Stimulated activated CD8-positive, alpha-beta memory T cell treated with anti-CD3 and anti-CD28 coated beads, Interleukin-15, amount 100 ng/mL, for 1 hour (primary cell): ENCODE measurements around the gene CALM1.
A peak's percentile ranks its signal among the peaks of the same experiment; 100 is the strongest.

Experiments used
- DNase-seq: peaks from one replicate; pipeline ENCODE4 v3.0.0-alpha.2; 2020; ENCODE audit warnings: low read depth

Gene CALM1

DNA sequence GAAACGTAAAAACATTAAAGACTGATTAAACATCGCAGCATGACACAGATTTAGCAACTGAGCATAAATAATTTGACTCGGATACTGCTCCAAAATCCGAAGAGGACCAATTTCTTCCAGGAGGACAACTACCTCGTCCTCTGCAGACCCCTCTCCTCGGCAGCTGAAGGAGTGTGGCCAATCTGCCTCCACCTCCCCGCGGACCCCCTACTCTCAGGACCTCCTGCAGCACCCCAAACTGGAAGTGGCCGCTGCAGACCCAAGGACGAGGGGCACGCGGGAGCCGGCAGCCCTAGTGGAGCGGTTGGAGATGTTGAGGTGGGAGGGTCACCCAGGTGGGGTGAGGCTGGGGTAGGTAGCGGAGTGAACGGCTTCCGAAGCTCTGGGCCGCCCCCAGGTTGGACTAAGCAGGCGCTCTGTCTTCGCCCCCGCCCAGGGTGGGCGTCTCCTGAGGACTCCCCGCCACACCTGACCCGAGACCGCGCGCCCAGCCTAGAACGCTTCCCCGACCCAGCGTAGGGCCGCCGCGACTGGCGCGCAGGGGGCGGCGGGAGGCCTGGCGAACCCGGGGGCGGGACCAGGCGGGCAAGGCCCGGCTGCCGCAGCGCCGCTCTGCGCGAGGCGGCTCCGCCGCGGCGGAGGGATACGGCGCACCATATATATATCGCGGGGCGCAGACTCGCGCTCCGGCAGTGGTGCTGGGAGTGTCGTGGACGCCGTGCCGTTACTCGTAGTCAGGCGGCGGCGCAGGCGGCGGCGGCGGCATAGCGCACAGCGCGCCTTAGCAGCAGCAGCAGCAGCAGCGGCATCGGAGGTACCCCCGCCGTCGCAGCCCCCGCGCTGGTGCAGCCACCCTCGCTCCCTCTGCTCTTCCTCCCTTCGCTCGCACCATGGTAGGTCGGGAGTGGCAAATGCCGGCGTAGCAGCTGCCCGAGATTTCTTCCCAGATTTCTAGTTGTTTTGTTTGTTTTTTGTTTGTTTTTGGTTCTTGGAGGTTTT lies at the start of gene CALM1:
Gene CALM1, plus strand, starts transcription at position 689 of the 999 bp plus-strand sequence. Its CDS starts 202 bp downstream, at position 891.
- DNase-seq, result peak; percentile 92

DNA sequence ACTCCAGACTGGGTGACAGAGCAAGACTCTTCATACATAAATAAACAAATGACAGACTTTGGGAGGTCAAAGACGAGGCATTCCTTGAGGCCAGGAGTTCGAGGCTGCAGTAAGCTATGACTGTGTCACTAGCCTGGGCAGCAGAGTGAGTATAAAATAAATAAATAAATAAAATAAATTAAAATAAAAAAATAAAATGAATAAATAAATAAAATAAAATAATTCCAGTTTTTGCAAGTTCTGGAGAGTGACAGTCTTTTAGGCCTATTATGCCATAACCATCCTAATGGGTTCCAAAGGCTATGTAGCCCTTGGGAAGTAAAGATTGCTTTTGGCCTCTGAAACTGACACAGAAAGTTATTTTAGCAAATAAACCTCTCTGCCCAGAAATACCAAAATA lies 48.6 kb upstream of the CALM1 start:
- no peak for DNase-seq

DNA sequence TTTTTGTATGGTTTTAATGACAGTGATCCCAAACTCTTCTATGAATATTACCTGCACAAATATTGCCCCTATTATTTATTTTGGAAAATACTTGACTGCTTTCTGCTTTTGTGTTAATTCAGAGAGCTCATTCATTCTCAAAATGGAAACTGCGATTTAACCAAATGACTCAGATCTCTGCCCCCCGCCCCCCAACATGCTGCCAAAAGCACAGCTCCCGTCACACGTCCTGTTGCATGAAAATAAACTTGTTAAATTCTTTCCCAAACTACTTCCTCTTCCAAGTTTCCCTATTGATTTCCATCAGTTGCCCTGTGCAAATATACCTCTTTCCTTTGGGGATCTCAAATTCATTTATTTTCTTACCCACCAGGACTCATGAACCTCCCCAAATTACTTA lies 47.1 kb upstream of the CALM1 start:
- DNase-seq, result no peak

DNA sequence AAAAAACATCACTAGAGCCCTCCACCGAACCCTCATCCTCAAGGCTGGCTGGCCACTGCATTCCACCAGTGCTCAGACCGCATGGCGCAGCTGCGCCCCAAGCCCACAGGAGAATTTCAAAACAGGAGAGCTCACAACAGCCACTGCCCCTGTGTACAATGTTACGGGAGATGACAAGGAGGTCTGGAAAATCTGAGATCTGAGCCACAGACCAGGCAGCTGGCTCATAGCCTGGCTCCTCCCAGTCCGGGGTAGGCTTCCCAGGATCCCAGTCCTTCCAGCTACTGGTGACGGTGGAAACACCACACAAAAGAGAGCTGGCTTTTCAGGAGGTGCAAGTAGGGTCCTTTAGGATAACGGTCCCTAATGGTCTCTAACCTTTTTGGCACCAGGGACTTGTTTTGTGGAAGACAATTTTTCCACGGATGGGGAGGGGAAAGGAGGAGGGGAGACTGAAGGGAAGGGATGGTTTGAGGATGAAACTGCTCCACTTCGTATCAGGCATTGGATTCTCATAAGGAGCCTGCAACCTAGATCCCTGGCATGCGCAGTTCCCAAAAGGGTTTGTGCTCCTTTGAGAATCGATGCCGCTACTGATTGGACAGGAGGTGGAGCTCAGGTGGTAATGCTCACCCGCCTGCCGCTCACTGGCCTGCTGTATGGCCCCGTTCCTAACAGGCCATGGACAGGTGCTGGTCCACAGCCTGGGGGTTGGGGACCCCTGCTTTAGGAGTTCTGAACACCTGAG lies 42.1 kb upstream of the CALM1 start:
- DNase-seq, result no peak

DNA sequence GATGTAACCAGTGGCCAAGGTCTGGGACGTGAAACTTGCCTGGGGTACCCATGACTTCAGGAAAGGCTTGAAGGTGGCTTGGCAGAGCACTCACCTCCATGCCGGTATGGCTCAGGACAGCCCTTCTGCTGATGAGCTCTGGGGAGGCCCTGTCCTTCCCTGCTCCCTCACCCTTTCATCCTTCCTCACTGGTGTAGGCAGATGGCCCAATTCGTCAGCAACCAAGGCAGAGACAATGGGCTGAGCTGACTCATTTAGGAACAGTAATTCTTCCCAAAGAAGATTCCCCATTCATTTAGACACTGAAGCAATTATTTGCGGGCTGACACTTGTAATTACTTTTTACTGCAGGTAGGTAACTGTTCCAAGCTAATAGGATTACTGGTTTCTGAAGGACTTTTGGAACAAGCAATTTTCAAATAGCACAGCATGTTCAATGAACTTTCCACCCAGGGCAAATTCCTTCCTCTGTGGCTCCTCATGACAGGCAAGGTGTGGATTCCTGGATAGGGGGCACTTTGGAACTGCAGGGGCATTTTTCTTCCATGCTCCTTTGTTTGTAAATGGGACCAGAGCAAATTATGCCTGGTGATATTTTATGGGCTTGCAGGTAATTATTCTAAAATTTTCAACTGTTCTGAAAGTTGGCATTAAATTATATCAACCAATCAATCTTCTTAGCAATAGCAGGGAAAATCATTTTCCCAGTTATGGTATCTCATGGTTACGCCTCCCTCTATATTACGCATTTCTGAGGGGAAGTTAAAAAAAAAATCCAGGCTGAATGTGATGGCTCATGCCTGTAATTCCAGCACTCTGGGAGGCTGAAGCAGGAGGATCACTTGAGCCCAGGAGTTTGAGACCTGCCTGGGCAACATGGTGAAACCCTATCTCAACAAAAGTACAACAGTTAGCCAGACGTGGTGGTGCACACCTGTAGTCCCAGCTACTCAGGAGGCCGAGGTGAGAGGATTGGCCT lies 41.0 kb upstream of the CALM1 start:
- no peak for DNase-seq

DNA sequence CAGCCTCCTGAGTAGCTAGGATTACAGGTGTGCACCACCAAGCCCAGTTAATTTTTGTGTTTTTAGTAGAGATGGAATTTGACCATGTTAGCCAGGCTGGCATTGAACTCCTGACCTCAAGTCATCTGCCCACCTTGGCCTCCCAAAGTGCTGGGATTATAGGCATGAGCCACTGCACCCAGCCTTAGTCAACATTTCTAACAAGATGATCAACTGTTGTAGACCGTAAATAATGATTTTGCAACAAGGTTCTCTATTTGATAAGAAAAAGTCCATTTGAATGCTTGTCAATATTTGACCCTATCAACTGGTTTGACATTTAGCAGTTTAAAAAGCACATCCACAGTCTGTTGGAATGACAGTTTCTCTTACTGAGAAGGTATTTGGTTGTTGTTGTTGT lies 39.9 kb upstream of the CALM1 start:
- no peak for DNase-seq

DNA sequence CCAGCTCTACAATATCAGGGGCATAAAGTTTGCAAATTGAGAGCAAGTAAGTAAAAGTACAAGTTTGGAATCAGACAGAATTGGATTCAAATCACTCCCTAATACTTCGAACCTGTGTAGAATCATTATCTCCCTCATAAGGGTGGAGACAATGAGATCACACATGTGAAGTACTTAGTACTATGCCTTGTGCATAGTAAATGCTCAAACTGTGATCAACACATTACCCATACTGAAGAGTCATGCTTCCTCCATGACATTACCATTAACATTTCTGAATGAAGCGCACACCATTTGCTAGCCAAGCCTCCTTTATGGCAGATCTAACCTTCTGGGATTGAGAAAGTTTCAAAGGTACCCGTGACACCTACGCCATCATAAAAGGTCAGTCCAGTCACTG lies 38.5 kb upstream of the CALM1 start:
- no peak for DNase-seq

DNA sequence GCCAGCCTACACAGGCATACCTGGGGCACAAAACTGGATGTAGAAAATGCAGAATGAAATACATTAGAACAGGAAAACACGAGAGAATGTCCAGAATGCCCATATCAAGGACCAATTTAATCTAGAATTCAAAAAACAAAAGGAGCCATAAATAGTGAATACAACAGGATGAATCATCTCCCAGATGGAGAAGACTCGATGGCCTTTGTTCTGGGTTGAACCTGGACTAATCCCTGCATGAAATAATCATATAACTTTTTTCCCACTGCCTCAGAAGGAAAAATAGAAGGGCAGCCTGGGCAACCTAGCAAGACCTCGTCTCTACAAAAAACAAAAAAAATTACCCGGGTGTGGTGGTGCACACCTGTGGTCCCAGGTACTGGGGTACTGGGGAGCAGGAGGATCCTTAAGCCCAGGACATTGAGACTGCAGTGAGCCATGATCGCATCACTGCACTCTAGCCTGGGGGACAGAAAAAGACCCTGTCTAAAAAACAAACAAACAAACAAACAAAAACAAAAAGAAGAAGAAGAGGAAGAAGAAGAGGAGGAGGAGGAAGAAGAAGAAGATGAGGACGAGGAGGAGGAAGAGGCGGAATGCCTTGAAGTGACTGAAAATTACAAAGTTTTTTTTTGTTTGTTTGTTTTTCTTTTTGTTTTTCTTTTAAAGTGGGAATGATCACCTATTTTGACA lies 34.8 kb upstream of the CALM1 start:
- DNase-seq, result no peak

DNA sequence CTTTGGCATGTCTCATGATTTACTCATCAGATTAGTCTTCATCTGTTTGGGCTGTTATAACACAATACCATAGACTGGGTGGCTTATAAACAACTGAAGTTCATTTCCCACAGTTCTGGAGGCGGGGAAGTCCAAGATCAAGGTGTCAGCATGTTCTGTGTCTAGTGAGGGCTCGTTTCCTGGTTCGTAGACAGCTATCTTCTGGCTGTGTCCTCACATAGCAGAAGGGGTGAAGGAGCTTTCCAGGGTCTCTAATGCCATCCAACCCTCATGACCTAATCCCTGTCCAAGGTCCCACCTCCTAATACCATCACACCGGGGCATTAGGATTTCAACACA lies 34.3 kb upstream of the CALM1 start:
- DNase-seq, result no peak

DNA sequence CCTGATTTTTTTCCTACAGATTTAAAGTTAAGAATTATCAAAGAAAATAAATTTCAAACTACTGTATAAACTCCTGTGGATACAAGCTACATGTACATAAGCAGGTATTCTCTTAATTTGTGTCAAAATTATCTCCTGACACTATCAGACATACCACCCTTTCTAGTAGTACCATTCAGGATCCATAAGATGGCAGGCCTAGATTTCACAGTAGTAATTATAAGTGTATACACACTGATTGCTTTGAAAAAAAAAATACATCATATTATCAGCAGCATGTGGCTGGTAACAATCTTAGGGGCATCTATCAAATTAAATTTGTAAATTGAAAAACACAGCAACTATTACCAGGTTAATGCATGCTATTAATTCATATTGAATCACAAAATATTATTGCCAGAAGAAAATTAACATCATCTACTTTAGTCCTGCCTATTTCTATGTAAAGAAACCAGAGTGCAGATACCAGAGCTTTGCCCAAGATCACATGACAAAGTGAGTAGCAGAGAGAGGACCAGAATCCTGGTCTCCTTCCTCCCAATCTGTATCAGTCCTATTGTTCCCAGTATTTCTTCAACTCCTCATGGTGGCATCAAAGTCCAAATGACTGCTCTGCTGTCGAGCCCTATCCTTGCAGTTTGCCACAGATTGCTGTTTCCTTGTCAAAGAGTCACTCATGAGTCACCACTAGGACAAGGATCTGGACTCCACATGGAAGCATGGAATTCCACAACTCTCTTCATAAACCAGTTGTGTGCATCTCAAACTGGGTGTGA lies 27.7 kb upstream of the CALM1 start:
- no peak for DNase-seq

DNA sequence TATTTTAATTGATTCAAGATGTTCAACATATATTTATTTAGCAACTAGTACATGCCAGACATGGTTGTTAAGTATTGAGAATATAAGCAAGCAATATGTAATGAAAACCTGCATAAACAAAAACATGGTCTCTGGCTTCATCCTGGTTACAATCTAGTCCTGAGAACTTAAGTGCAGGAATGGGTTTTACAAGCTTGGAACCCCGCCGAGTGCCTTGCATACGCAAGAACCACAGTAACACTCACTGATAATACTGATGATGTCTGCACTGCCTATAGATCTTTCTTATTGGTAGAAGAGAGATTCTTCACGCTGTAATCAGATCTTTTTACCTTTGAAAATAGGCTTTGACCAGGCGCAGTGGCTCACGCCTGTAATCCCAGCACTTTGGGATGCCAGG lies 22.9 kb upstream of the CALM1 start:
- no peak for DNase-seq

DNA sequence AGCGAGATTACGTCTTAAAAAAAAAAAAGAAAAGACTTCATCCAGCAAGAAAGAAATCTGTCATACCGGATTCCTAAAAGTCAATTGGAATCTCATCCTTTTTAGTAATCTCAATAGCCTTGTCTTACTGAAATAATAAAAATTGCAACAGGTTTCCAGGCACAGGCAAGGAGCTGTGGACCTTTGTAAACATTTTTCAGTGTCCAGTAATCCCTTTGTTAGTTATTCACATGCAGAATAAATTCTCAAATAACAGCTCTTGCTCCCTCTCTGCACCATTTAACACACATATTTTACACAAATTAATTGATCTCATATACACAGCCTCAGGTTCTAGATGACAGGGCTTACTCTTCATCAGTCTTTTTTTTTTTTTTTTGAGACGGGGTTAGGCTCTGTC lies 22.0 kb upstream of the CALM1 start:
- no peak for DNase-seq

DNA sequence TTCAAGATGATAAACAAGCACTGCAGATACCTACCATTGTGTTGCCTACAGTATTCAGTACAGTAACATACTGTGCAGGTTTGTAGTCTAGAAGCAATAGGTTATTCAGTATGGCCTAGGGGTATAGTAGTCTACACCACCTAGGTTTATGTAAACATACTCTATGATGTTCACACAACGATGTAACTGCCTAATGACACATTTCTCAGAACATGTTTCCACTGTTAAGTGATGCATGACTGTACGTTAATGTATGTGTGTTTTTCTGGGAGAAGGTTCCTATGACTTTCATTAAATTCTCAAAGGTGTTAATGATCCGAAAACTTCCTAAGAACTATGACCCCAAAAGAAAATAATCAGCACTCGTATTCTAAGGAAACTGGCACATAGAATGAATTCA lies 20.9 kb upstream of the CALM1 start:
- no peak for DNase-seq

DNA sequence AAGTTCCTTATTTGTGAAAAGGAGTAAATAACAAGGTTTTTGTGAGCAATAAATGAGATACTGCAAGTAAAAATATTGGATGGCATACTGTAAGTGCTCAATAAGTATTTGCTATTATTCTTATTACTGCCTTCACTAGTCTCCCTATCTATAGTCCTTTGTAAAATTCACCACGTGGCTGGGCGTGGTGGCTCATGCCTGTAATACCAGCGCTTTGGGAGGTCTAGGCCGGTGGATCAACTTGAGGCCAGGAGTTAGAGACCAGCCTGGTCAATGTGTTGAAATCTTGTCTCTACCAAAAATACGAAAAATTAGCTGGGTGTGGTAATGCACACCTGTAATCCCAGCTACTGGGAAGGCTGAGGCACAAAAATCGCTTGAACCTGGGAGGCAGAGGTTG lies 18.6 kb upstream of the CALM1 start:
- DNase-seq, result no peak

DNA sequence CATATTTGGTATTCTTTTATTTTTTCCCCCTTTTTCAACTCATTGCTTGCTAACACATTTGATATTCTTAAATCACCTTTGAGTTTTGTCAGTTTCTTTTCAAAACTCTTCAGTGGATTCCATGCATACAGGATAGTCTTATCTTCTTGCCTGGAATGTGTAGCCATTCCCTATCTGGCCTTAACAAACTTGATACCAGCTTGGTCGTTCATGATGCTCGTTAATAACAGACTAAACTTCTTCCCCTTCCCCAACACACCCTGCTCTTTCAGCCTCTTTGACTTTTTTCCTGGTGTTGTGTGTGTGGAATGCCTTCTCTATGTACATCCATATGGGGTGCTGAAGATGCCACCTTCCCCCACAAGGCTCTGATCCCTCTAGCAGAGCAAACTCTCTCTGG lies 17.7 kb upstream of the CALM1 start:
- no peak for DNase-seq

DNA sequence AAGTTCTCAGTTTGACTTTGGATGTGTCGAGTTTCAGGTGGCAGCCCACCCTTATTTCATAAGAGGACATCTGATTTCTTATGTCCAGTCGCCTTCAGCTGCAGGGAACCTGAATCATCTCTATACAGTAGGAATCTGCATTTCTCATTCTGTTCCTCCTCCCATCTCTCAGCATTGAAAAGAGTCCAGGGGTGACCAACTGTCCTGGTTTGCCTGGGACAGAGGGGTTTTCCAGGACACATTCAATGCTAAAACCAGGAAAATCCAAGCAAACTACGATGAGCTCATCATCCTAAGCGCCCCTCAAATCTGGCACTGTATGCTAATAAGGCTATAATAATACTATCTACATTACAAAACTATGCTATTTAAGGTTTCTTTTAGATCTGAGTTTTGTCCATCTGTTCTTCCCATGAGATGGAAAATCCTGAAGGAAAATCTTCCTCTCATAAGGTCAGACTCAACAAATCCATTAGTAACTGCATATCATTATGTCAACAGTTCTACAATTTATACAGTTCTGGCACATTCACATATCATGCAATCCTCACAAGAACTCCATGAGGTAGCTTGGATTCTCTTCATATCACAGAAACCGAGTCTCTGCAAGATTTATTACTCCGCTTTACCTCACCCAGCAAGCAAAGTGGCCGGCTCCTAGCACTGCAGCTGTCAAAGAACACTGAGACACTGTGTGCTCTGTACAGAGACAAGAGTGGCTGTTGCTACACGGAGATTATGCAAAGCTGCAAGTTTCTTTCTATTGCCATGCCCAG lies 15.6 kb upstream of the CALM1 start:
- DNase-seq, result no peak

DNA sequence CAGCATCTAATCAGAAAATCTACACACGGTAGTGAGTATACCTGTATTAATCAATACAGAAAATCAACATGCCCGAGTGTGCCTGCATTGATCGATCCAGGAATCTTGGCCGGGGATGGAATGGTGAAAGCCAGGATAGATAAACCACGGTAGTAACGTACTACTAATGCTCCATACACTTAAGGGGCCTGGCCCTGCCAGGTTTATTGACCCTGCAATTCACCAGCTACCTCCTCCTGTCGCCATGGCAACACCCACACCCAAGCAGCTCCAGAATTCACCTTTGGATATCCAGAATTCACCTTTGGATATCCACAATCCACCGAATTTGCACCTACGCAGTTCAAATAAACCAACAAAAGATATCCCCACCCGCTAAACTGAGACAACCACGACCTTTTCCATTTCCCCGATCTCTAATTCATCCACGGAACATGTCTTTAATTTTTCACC lies 14.8 kb upstream of the CALM1 start:
- DNase-seq, result no peak

DNA sequence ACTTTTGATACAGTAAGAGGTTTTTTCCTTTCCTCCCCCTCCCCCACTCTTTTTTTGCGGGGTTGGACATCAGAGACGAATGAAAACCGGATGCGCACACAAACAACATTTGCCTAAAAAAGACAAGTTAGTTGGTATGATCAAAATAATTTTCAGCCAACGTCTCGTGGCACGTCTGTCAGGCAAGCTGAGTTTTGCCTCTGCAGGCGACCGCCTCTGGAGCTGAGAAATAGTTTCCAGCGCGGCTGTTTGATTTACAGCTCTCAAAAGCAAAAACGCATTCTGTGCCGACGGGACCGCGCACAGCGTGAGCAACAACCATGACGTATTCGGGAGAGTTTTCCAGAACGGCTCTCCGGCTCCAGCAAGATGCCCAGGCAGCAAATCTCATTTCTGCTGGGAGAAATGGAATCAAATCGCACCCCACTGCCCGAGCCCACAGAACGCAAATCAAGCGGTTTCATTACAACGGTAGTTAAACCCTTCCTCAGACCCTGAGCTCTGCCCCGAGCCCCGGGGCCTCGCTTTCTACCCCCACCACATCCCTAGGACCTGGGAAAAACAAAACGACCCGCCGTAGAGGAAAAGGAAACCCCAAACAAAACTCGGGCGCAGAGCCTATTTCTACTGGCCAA lies 14.2 kb upstream of the CALM1 start:
- DNase-seq, result peak; percentile 53

DNA sequence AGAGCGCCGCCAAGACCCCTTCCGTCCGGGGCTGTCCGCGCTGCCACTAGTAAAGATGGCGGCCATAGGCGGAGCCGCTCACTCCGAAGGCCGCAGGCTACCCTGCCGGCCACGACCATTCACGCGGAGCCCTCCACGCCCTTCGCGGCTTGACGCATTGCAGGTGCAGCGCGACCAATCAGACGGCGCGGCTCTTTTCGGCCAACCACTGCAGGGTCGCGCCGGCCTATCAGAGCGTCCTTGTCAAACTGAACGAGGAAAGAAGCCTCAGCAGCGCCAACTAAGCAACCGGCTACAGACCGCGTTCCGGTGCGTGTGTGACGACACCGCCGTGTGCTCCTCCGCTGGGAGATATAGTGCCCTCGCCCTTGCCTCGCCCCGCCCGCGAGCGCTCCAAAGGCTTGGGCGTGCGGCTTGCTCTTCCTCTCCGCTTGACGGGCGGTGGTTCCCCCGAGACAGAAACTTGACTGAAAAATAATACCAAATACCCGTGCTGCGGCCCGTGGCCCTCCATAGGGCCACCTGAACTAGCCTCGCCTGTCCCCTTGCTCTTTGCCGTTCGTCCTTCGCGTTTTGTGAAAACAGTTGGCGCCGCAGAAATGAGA lies 13.6 kb upstream of the CALM1 start:
- peak; percentile 95 for DNase-seq
